Measurements from ENCODE around the gene PLAC8L1.

DNA sequence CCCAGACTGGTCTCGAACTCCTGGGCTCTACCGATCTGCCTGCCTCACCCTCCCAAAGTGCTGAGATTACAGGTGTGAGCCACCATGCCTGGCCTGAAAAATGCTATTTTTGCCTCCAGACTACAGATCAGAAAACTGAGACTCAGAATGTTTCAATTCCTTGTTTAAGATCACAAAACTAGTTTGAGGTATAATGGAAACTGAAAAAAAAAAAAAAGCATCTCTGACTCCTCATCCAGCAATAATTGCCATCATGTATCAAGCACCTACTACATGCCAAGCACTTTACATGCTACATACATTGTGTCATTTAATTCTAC lies 35.6 kb downstream of the PLAC8L1 start:
- TF ChIP-seq, protein P1, sequence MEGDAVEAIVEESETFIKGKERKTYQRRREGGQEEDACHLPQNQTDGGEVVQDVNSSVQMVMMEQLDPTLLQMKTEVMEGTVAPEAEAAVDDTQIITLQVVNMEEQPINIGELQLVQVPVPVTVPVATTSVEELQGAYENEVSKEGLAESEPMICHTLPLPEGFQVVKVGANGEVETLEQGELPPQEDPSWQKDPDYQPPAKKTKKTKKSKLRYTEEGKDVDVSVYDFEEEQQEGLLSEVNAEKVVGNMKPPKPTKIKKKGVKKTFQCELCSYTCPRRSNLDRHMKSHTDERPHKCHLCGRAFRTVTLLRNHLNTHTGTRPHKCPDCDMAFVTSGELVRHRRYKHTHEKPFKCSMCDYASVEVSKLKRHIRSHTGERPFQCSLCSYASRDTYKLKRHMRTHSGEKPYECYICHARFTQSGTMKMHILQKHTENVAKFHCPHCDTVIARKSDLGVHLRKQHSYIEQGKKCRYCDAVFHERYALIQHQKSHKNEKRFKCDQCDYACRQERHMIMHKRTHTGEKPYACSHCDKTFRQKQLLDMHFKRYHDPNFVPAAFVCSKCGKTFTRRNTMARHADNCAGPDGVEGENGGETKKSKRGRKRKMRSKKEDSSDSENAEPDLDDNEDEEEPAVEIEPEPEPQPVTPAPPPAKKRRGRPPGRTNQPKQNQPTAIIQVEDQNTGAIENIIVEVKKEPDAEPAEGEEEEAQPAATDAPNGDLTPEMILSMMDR (IDR thresholded peaks at IDR 0.05), result no peak
- TF ChIP-seq POLR2A (IDR thresholded peaks at IDR 0.05), result no peak
